Progenitor cell of endocrine pancreas (in vitro differentiated cells): Measurements from ENCODE around the gene ERICH3. TPM values are rescaled to one million over a fixed set of nuclear protein-coding genes. Genes with fewer than 3 reads are reported as not detected.

Experiments used
- DNase-seq: peaks from one replicate; pipeline ENCODE4 v3.0.0; 2021; ENCODE audit warnings: low spot score; ENCODE audit not compliant: unreplicated experiment
- H3K27ac Mint-ChIP-seq: 2 replicates; pipeline ENCODE4 v1.8.0; 2021; ENCODE audit warnings: mild to moderate bottlenecking, moderate library complexity, mixed read lengths
- H3K27me3 Mint-ChIP-seq: 2 replicates; pipeline ENCODE4 v1.8.0; 2021; ENCODE audit warnings: mixed read lengths
- H3K36me3 Mint-ChIP-seq: 2 replicates; pipeline ENCODE4 v1.8.0; 2022; ENCODE audit warnings: mixed read lengths; ENCODE audit not compliant: insufficient read depth
- H3K4me1 Mint-ChIP-seq: 2 replicates; pipeline ENCODE4 v1.8.0; 2021; ENCODE audit warnings: low read depth, mixed read lengths
- H3K4me3 Mint-ChIP-seq: 2 replicates; pipeline ENCODE4 v1.8.0; 2021; ENCODE audit warnings: low read depth, mild to moderate bottlenecking, moderate library complexity, mixed read lengths
- H3K9me3 Mint-ChIP-seq: 2 replicates; pipeline ENCODE4 v1.8.0; 2021; ENCODE audit warnings: low read depth, mixed read lengths
- total RNA-seq: library from RNA; stranded (reverse); gene quantifications from 2 replicates; pipeline ENCODE4 v1.2.1, GENCODE V29; 2021
- TF ChIP-seq, protein P1 (sequence below): fragments of 200-600 bp; sonication (generic); IDR thresholded peaks from one replicate; pipeline ENCODE4 v1.5.0; 2021; ENCODE audit warnings: antibody characterized with exemption, mild to moderate bottlenecking; ENCODE audit not compliant: unreplicated experiment

The ERICH3 gene
- total RNA-seq, 1 donor from 2014 or later: 1.5 TPM

DNA sequence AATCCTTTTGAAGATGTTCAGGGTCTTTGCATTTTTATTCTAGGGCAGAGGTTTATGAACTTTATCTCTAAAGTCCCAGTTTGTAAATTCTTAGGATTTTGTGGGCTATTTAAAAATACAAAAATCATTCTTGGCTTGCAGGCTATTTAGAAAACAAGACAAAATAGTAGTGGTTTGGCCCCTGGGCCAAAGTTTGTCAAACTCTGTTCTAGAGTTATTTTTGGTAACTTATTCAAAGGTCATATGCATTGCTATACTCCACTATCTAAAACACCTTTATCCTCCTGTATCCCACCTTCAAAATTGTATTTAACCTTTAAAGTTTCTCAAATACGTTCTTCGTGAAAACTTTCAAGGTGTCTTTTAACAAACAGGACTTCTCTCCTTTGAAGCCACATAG is 85.7 kb downstream of the ERICH3 start:
- Mint-ChIP-seq H3K9me3 (no peaks in the 10 kb centered on the region), H3K27me3 (no peaks in the 10 kb centered on the region)
- TF ChIP-seq, protein P1, sequence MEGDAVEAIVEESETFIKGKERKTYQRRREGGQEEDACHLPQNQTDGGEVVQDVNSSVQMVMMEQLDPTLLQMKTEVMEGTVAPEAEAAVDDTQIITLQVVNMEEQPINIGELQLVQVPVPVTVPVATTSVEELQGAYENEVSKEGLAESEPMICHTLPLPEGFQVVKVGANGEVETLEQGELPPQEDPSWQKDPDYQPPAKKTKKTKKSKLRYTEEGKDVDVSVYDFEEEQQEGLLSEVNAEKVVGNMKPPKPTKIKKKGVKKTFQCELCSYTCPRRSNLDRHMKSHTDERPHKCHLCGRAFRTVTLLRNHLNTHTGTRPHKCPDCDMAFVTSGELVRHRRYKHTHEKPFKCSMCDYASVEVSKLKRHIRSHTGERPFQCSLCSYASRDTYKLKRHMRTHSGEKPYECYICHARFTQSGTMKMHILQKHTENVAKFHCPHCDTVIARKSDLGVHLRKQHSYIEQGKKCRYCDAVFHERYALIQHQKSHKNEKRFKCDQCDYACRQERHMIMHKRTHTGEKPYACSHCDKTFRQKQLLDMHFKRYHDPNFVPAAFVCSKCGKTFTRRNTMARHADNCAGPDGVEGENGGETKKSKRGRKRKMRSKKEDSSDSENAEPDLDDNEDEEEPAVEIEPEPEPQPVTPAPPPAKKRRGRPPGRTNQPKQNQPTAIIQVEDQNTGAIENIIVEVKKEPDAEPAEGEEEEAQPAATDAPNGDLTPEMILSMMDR: no peak

DNA sequence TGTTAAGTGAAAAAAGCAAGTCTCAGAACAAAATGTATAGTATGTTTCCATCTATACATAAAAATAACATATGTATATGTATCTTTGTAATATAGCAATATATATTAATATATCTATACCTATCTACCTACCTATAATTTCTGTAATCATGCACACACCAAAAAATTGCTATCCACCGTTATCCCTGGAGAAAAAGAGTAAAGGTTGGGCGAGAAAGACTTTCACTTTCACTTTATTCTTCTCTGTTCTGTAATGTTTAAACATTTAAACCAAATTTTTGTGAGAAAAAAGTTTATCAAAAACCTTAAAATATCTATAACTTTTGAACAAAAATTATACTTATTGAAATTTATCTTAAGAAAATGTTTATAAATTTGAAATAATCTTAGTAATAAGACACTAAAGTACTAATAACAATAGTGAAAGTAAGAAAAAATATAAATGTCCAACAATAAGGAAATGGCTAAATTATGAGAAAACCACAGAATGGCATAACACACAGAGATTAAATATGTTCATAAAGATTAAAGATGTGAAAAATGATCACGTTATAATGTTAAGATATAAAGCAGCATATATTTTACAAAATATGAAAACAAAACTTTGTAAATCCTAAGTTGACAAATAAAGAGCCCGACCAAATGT is 87.2 kb downstream of the ERICH3 start:
- Mint-ChIP-seq H3K4me3 (no peak overlapping the region), H3K4me1 (no peaks in the 10 kb centered on the region), H3K27ac (no peak overlapping the region), H3K36me3 (no peaks in the 10 kb centered on the region), H3K9me3 (no peaks in the 10 kb centered on the region), H3K27me3 (no peaks in the 10 kb centered on the region)
- TF ChIP-seq, protein P1: no peak
- DNase-seq: no peak

More for the DNA sequence above, 85.7 kb downstream of the ERICH3 start:
- no peaks in the 10 kb centered on the region for H3K36me3 Mint-ChIP-seq
- H3K27ac Mint-ChIP-seq: no peak overlapping the region
- no peaks in the 10 kb centered on the region for H3K4me1 Mint-ChIP-seq
- DNase-seq: no peak
- no peak overlapping the region for H3K4me3 Mint-ChIP-seq

DNA sequence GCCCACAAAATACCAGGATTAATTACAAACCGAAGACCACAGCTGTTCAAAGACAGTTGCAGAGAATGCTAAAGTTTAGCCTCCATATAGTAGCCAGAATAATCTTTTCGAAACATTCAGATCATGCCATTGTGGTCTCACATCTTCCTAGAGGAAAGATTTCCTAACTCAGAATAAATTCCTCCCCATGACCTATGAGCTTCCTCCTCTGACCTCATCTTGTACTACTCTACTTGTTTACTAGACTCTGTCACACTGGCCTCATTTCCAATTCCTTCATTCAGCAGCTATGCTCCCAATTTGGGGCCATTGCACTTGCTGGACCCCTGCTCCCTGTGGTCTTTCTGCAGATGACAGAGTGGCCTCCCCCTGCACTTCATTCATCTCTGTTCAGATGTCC is 89.4 kb downstream of the ERICH3 start:
- H3K36me3 Mint-ChIP-seq: no peaks in the 10 kb centered on the region
- no peaks in the 10 kb centered on the region for H3K9me3 Mint-ChIP-seq
- H3K27me3 Mint-ChIP-seq: no peaks in the 10 kb centered on the region
- TF ChIP-seq, protein P1: no peak
- no peak for DNase-seq
- no peaks in the 10 kb centered on the region for H3K4me1 Mint-ChIP-seq
- no peak overlapping the region for H3K27ac Mint-ChIP-seq
- no peak overlapping the region for H3K4me3 Mint-ChIP-seq

DNA sequence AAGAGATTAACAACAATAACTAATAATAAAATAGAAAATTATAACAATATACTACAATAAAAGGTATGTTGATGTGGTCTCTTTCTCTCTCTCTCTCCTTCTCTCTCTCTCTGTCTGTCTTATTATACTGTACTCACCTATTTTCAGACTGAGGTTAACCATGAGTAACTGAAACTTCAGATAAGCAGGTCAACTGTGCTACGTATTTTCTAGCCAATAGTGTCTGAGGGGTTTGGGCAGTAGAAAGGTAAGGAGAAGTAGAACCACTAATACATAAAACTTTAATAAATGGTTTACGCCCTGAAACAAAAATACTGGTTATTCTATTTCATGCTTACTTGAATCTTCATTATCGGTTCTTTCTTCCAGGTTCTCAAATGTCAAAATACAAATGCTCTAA is 90.2 kb downstream of the ERICH3 start:
- Mint-ChIP-seq H3K4me1 (no peaks in the 10 kb centered on the region), H3K27me3 (no peaks in the 10 kb centered on the region), H3K9me3 (no peaks in the 10 kb centered on the region), H3K4me3 (no peak overlapping the region), H3K27ac (no peak overlapping the region), H3K36me3 (no peaks in the 10 kb centered on the region)
- TF ChIP-seq, protein P1: no peak
- no peak for DNase-seq

DNA sequence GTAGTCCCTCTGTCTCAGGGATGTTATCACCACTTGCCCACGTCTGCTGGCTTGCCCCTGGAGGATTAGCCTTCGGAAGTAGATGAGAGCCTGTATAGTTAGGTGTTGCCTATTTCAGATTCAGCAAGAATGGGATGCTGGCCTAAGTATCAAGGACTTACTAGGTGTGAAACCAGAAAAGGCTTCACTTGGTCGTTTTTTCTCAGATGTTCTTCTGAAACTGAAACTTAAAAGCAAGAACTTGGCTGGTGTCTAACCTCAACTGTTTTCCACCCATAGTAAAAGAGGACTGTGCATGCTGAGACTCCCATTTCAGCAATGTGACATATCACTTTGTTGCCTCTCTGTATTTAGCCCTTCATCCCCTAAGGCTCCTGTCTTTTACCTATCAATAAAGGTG is 94.2 kb downstream of the ERICH3 start:
- Mint-ChIP-seq H3K27ac (no peak overlapping the region), H3K9me3 (no peaks in the 10 kb centered on the region), H3K36me3 (no peaks in the 10 kb centered on the region), H3K4me1 (no peaks in the 10 kb centered on the region), H3K4me3 (no peak overlapping the region), H3K27me3 (no peaks in the 10 kb centered on the region)
- no peak for DNase-seq
- TF ChIP-seq, protein P1: no peak
